ENCODE measurements around the gene SCAMP3.

DNA sequence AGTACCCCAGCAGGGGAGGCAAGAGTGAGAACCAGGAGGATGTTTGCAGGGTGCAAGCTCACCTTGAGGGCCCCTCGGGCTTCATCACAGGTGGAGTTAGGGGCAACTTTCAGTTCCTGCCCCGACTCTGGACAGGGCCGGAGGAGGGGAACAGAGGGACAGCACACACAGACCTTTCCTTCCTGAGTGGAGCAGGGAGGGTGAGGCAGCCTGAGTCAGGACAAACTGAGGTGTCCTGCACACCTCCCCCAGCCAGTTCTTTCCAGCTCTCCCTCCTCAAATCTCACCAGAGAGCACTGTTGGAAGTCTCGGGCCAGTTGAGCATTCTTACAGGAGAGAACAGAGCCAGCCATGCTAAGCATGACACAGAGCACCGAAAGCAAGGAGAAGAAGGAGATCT, 8.4 kb downstream of the SCAMP3 start:
- TF ChIP-seq, protein P1, sequence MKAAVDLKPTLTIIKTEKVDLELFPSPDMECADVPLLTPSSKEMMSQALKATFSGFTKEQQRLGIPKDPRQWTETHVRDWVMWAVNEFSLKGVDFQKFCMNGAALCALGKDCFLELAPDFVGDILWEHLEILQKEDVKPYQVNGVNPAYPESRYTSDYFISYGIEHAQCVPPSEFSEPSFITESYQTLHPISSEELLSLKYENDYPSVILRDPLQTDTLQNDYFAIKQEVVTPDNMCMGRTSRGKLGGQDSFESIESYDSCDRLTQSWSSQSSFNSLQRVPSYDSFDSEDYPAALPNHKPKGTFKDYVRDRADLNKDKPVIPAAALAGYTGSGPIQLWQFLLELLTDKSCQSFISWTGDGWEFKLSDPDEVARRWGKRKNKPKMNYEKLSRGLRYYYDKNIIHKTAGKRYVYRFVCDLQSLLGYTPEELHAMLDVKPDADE (IDR thresholded peaks at IDR 0.05), result no peak
- TF ChIP-seq, protein P2, sequence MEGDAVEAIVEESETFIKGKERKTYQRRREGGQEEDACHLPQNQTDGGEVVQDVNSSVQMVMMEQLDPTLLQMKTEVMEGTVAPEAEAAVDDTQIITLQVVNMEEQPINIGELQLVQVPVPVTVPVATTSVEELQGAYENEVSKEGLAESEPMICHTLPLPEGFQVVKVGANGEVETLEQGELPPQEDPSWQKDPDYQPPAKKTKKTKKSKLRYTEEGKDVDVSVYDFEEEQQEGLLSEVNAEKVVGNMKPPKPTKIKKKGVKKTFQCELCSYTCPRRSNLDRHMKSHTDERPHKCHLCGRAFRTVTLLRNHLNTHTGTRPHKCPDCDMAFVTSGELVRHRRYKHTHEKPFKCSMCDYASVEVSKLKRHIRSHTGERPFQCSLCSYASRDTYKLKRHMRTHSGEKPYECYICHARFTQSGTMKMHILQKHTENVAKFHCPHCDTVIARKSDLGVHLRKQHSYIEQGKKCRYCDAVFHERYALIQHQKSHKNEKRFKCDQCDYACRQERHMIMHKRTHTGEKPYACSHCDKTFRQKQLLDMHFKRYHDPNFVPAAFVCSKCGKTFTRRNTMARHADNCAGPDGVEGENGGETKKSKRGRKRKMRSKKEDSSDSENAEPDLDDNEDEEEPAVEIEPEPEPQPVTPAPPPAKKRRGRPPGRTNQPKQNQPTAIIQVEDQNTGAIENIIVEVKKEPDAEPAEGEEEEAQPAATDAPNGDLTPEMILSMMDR (conservative IDR thresholded peaks at IDR 0.05; ENCODE audit: low read depth in 2 of 2), result no peak
- TF ChIP-seq REST (IDR thresholded peaks at IDR 0.05; ENCODE audit: unreplicated experiment) (no peak), EZH2phosphoT487 (IDR thresholded peaks at IDR 0.05; ENCODE audit: unreplicated experiment) (no peak), POLR2AphosphoS5 (IDR thresholded peaks at IDR 0.05; ENCODE audit: low read depth) (no peak), EZH2 (IDR thresholded peaks at IDR 0.05; ENCODE audit: low read depth, unreplicated experiment) (no peak)
